ENCODE measurements around the gene TAF4. TPM values are rescaled to one million over a fixed set of nuclear protein-coding genes. Genes with fewer than 3 reads are reported as not detected.

TAF4 gene
- total and polyA plus RNA-seq, 3 experiments from 2014 or later: 1.4 to 21.0 (median 20.5) TPM

GRCh38 chr20:62010551-62011402, 54.9 kb downstream of the TAF4 start:
- Histone ChIP-seq H3K27ac (ENCODE audit: low read depth, low read length) (no peak overlapping the region), H3K36me3 (ENCODE audit: insufficient read depth, low read length) (peaks cover 12% of the 10 kb centered on the region), H3K4me1 (ENCODE audit: insufficient read depth, low read length) (peaks cover 4% of the 10 kb centered on the region), H3K4me3 (ENCODE audit: low read length) (no peak overlapping the region), H3K27me3 (ENCODE audit: insufficient read depth, low read length, poor library complexity, severe bottlenecking) (no peaks in the 10 kb centered on the region), H3K9me3 (ENCODE audit: low read length) (no peaks in the 10 kb centered on the region)
- Mint-ChIP-seq H3K4me3 (no peak overlapping the region), H3K36me3 (peaks cover 0 to 74% (median 8%) of the 10 kb centered on the region in 3 donors), H3K27ac (peak overlapping the region in 4 of 8 donors; percentile 12 to 58 (median 30)), H3K9me3 (no peaks in the 10 kb centered on the region), H3K4me1 (peaks cover 16 to 24% (median 20%) of the 10 kb centered on the region in 3 donors), H3K27me3 (no peaks in the 10 kb centered on the region)
- POLR2A ChIA-PET: interaction anchor here (1.0 to 1.1 kb wide), 2 partner anchors 56 to 134 kb away, joined by 3 read pairs; no protein-coding TSS in a partner anchor
- CTCF ChIA-PET: interaction anchor here (0.9 to 4.0 kb wide), 16 partner anchors 15 to 399 kb away, joined by 3 to 60 read pairs (median 5); partner anchors contain the start of genes LAMA5, LSM14B, PSMA7 and SS18L1
- DNase-seq: peak; percentile 45 to 80 (median 56)

DNA sequence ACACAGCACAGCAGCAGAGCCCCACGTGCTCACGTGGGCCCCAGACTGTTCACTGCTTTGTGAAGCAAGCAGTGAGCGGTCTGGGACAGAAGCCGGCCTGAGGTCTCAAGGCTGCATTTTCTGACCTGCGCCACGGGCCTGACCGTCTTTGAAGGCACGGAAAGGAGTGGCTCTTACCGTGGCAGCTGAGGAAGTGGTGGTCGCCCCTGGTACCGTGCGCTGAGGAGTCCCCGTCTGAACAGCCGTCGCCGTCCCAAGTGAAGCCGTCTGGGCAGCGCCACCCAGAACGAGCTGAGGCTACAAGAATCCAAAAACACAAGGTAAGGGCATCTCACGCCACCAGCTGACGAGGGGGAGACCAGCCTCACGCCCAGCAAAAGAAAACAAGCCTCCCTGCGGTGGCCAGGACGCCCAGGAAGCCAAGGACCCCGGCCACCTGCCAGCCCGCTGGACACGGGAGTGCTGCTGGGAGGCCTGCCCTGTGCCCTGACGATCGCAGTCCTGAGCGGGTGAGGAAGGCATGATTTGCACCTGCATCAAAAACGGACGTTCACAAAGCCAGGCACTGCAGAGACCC, 55.7 kb downstream of the TAF4 start:
- Histone ChIP-seq H3K36me3 (ENCODE audit: insufficient read depth, low read length) (peaks cover 12% of the 10 kb centered on the region), H3K27ac (ENCODE audit: low read depth, low read length) (no peak overlapping the region), H3K4me3 (ENCODE audit: low read length) (no peak overlapping the region), H3K4me1 (ENCODE audit: insufficient read depth, low read length) (peaks cover 4% of the 10 kb centered on the region), H3K27me3 (ENCODE audit: insufficient read depth, low read length, poor library complexity, severe bottlenecking) (no peaks in the 10 kb centered on the region), H3K9me3 (ENCODE audit: low read length) (no peaks in the 10 kb centered on the region)
- H3K27ac Mint-ChIP-seq: no peak overlapping the region
- no peak overlapping the region for H3K4me3 Mint-ChIP-seq
- CTCF ChIA-PET: interaction anchor here (1.2 to 4.0 kb wide), 6 partner anchors 16 to 373 kb away, joined by 3 to 60 read pairs (median 8); partner anchors contain the start of genes LAMA5, PSMA7 and SS18L1
- H3K4me1 Mint-ChIP-seq: peaks cover 15 to 20% (median 16%) of the 10 kb centered on the region in 3 donors
- DNase-seq: no peak
- peaks cover 0 to 82% (median 9%) of the 10 kb centered on the region in 3 donors for H3K36me3 Mint-ChIP-seq
- no peaks in the 10 kb centered on the region for H3K27me3 Mint-ChIP-seq
- POLR2A ChIA-PET: interaction anchor here (1.0 to 1.1 kb wide), 2 partner anchors 57 to 134 kb away, joined by 3 read pairs; no protein-coding TSS in a partner anchor
- no peaks in the 10 kb centered on the region for H3K9me3 Mint-ChIP-seq

- Histone ChIP-seq H3K4me3 (ENCODE audit: low read length) (no peak overlapping the region), H3K36me3 (ENCODE audit: insufficient read depth, low read length) (peaks cover 12% of the 10 kb centered on the region), H3K27me3 (ENCODE audit: insufficient read depth, low read length, poor library complexity, severe bottlenecking) (no peaks in the 10 kb centered on the region), H3K27ac (ENCODE audit: low read depth, low read length) (no peak overlapping the region), H3K9me3 (ENCODE audit: low read length) (no peaks in the 10 kb centered on the region), H3K4me1 (ENCODE audit: insufficient read depth, low read length) (peaks cover 4% of the 10 kb centered on the region)
- H3K36me3 Mint-ChIP-seq: peaks cover 0 to 84% (median 9%) of the 10 kb centered on the region in 3 donors
- POLR2A ChIA-PET: no interaction called here
- H3K27ac Mint-ChIP-seq: no peak overlapping the region
- no peak for DNase-seq
- no peaks in the 10 kb centered on the region for H3K9me3 Mint-ChIP-seq
- peaks cover 15 to 20% (median 16%) of the 10 kb centered on the region in 3 donors for H3K4me1 Mint-ChIP-seq
- no peaks in the 10 kb centered on the region for H3K27me3 Mint-ChIP-seq
- CTCF ChIA-PET: interaction anchor here (1.1 to 4.0 kb wide), 2 partner anchors 112 to 128 kb away, joined by 3 to 60 read pairs; no protein-coding TSS in a partner anchor
- no peak overlapping the region for H3K4me3 Mint-ChIP-seq
Measured at GRCh38 chr20:62009322-62009721, 56.4 kb downstream of the TAF4 start.

- no peak overlapping the region for H3K27ac ChIP-seq (ENCODE audit: low read depth, low read length)
- no peaks in the 10 kb centered on the region for H3K9me3 Mint-ChIP-seq
- no peak overlapping the region for H3K4me3 Mint-ChIP-seq
- H3K4me3 ChIP-seq (ENCODE audit: low read length): no peak overlapping the region
- H3K27me3 Mint-ChIP-seq: no peaks in the 10 kb centered on the region
- H3K9me3 ChIP-seq (ENCODE audit: low read length): no peaks in the 10 kb centered on the region
- no peaks in the 10 kb centered on the region for H3K27me3 ChIP-seq (ENCODE audit: insufficient read depth, low read length, poor library complexity, severe bottlenecking)
- peaks cover 12% of the 10 kb centered on the region for H3K36me3 ChIP-seq (ENCODE audit: insufficient read depth, low read length)
- peaks cover 0 to 86% (median 9%) of the 10 kb centered on the region in 3 donors for H3K36me3 Mint-ChIP-seq
- H3K4me1 ChIP-seq (ENCODE audit: insufficient read depth, low read length): peaks cover 4% of the 10 kb centered on the region
- POLR2A ChIA-PET: no interaction called here
- peaks cover 15 to 20% (median 16%) of the 10 kb centered on the region in 3 donors for H3K4me1 Mint-ChIP-seq
- H3K27ac Mint-ChIP-seq: no peak overlapping the region
- CTCF ChIA-PET: interaction anchor here (1.1 to 4.0 kb wide), 2 partner anchors 113 to 128 kb away, joined by 3 to 60 read pairs; no protein-coding TSS in a partner anchor
- DNase-seq: no peak
Measured at GRCh38 chr20:62008643-62009183, 57.0 kb downstream of the TAF4 start.

- no peaks in the 10 kb centered on the region for H3K27me3 Mint-ChIP-seq
- DNase-seq: peak in 1 of 5 donors; percentile 26
- H3K4me3 Mint-ChIP-seq: peak overlapping the region in 3 of 7 donors; percentile 12 to 68 (median 41)
- Histone ChIP-seq H3K4me3 (ENCODE audit: low read length) (no peak overlapping the region), H3K4me1 (ENCODE audit: insufficient read depth, low read length) (peaks cover 4% of the 10 kb centered on the region), H3K36me3 (ENCODE audit: insufficient read depth, low read length) (peaks cover 18% of the 10 kb centered on the region), H3K27me3 (ENCODE audit: insufficient read depth, low read length, poor library complexity, severe bottlenecking) (no peaks in the 10 kb centered on the region), H3K9me3 (ENCODE audit: low read length) (no peaks in the 10 kb centered on the region), H3K27ac (ENCODE audit: low read depth, low read length) (no peak overlapping the region)
- H3K4me1 Mint-ChIP-seq: peaks cover 15 to 20% (median 16%) of the 10 kb centered on the region in 3 donors
- CTCF ChIA-PET: no interaction called here
- peak overlapping the region in 3 of 8 donors; percentile 63 to 83 (median 77) for H3K27ac Mint-ChIP-seq
- peaks cover 0 to 86% (median 12%) of the 10 kb centered on the region in 3 donors for H3K36me3 Mint-ChIP-seq
- POLR2A ChIA-PET: no interaction called here
- H3K9me3 Mint-ChIP-seq: no peaks in the 10 kb centered on the region
Measured at GRCh38 chr20:62007127-62007647, 58.5 kb downstream of the TAF4 start.

GRCh38 chr20:62006482-62006881, 59.2 kb downstream of the TAF4 start:
- H3K9me3 ChIP-seq (ENCODE audit: low read length): no peaks in the 10 kb centered on the region
- no peak for DNase-seq
- H3K4me3 ChIP-seq (ENCODE audit: low read length): no peak overlapping the region
- CTCF ChIA-PET: no interaction called here
- no peaks in the 10 kb centered on the region for H3K9me3 Mint-ChIP-seq
- peaks cover 15% of the 10 kb centered on the region for H3K36me3 ChIP-seq (ENCODE audit: insufficient read depth, low read length)
- peak overlapping the region in 2 of 8 donors; percentile 63 to 77 for H3K27ac Mint-ChIP-seq
- POLR2A ChIA-PET: no interaction called here
- H3K4me1 Mint-ChIP-seq: peaks cover 15 to 20% (median 16%) of the 10 kb centered on the region in 3 donors
- no peaks in the 10 kb centered on the region for H3K27me3 Mint-ChIP-seq
- no peak overlapping the region for H3K27ac ChIP-seq (ENCODE audit: low read depth, low read length)
- H3K4me1 ChIP-seq (ENCODE audit: insufficient read depth, low read length): peaks cover 4% of the 10 kb centered on the region
- H3K4me3 Mint-ChIP-seq: no peak overlapping the region
- no peaks in the 10 kb centered on the region for H3K27me3 ChIP-seq (ENCODE audit: insufficient read depth, low read length, poor library complexity, severe bottlenecking)
- H3K36me3 Mint-ChIP-seq: peaks cover 0 to 86% (median 17%) of the 10 kb centered on the region in 3 donors

DNA sequence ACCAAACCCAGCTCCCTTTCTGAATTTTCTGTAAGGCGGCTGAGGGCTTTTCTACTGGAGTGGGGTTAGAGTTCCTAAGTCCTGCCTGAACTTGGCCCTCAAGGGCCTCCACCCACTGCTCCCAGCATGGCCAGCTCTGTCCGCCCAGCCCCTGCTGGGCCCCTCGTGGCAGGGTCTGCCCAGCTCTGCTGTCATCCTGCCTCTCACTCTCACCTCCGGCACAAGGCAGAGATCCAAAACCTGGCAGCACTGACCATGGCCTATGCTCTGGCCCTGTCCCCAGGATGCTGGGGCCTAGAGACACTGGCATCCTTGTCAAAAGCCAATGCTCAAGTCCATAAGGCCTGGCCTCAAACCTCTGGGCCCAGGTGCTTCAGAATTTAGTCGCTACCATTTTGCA, 61.1 kb downstream of the TAF4 start:
- Histone ChIP-seq H3K4me3 (ENCODE audit: low read length) (no peak overlapping the region), H3K36me3 (ENCODE audit: insufficient read depth, low read length) (peaks cover 21% of the 10 kb centered on the region), H3K4me1 (ENCODE audit: insufficient read depth, low read length) (no peaks in the 10 kb centered on the region), H3K27ac (ENCODE audit: low read depth, low read length) (no peak overlapping the region), H3K9me3 (ENCODE audit: low read length) (no peaks in the 10 kb centered on the region), H3K27me3 (ENCODE audit: insufficient read depth, low read length, poor library complexity, severe bottlenecking) (no peaks in the 10 kb centered on the region)
- POLR2A ChIA-PET: no interaction called here
- Mint-ChIP-seq H3K27ac (no peak overlapping the region), H3K4me1 (peaks cover 7 to 12% (median 9%) of the 10 kb centered on the region in 3 donors), H3K4me3 (no peak overlapping the region), H3K27me3 (no peaks in the 10 kb centered on the region), H3K36me3 (peaks cover 4 to 94% (median 19%) of the 10 kb centered on the region in 3 donors), H3K9me3 (no peaks in the 10 kb centered on the region)
- no peak for DNase-seq
- CTCF ChIA-PET: no interaction called here

All from CD8-positive, alpha-beta memory T cell (primary cell).